Retinal pigment epithelial cell (primary cell): ENCODE results near the gene EXOC2.

ENCODE experiments used
- DNase-seq: peaks from one replicate; pipeline ENCODE4 v3.0.0-alpha.2; 2010; ENCODE audit warnings: low read depth
- H3K4me3 ChIP-seq: 2 replicates; pipeline ENCODE4 v1.5.1; 2011; ENCODE audit warnings: mild to moderate bottlenecking, low read length, control low read depth, moderate library complexity
- TF ChIP-seq, protein P1 (sequence below): conservative IDR thresholded peaks from 2 replicates; pipeline ENCODE4 v1.5.1; 2011; ENCODE audit warnings: low read depth, low read length, control low read depth, inconsistent platforms

Gene EXOC2

DNA sequence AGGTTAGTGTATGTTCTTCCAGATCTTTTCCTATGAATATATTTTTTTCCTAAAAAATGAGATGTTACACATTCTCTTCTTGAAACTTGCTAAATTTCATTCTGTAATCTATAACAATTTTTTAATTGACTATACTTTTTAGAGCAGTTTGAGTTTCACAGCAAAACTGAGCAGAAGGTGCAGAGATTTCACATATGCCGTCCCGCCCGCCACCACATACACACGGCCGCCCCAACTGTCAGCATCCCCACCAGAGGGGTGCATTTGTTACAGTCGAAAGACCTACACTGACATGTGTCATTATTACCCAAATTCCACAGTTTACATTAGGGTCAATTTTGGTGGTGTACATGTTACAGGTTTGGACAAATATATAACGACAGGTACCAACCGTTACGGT is 184.9 kb downstream of the EXOC2 start:
- DNase-seq = no peak
- H3K4me3 ChIP-seq = no peak overlapping the region
- TF ChIP-seq, protein P1, sequence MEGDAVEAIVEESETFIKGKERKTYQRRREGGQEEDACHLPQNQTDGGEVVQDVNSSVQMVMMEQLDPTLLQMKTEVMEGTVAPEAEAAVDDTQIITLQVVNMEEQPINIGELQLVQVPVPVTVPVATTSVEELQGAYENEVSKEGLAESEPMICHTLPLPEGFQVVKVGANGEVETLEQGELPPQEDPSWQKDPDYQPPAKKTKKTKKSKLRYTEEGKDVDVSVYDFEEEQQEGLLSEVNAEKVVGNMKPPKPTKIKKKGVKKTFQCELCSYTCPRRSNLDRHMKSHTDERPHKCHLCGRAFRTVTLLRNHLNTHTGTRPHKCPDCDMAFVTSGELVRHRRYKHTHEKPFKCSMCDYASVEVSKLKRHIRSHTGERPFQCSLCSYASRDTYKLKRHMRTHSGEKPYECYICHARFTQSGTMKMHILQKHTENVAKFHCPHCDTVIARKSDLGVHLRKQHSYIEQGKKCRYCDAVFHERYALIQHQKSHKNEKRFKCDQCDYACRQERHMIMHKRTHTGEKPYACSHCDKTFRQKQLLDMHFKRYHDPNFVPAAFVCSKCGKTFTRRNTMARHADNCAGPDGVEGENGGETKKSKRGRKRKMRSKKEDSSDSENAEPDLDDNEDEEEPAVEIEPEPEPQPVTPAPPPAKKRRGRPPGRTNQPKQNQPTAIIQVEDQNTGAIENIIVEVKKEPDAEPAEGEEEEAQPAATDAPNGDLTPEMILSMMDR = no peak

DNA sequence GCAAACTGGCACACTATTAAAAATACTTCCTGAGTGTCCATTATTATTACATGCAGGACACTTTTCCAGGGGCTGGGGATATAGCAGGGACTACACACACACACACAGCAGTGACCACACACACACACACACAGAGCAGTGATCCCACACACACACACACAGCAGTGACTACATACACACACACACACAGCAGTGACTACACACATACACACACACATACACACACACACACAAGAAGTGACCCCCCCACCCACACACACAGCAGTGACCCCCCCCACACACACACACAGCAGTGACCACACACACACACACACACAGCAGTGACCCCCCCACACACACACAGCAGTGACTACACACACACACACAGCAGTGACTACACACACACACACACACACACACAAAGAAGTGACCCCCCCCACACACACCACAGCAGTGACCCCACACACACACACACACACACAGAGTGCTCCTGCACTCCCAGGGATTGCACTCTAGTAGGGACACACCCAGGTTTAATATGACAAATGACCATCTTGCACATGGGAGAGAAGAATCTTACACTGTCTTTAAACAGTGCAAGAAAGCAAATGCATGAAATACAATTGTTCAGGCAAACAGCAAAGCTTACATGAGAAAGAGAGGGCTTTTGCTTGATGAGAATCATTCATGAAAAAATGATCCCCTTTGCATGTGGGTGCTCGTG is 185.9 kb downstream of the EXOC2 start:
- TF ChIP-seq, protein P1 = no peak
- no peak for DNase-seq
- no peak overlapping the region for H3K4me3 ChIP-seq

DNA sequence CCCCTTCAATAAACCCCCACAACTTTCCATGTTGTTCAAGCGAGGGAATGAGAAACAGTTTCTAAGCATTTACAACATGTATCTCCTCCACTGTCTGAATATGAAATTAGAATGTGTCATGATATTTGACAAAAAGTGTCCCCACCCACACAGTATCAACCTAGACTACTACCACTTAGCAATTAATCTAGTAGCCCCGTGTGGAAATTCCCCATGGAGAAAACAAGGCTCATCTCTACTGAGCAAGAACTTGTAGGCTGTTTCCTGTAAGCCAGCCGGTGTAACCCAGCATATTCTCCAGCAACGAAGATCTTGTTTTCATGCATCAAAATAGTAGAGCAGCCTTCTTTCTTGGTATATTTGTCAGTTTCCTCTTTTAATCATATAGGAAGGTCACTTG is 186.4 kb downstream of the EXOC2 start:
- TF ChIP-seq, protein P1 = no peak
- H3K4me3 ChIP-seq = no peak overlapping the region
- no peak for DNase-seq

DNA sequence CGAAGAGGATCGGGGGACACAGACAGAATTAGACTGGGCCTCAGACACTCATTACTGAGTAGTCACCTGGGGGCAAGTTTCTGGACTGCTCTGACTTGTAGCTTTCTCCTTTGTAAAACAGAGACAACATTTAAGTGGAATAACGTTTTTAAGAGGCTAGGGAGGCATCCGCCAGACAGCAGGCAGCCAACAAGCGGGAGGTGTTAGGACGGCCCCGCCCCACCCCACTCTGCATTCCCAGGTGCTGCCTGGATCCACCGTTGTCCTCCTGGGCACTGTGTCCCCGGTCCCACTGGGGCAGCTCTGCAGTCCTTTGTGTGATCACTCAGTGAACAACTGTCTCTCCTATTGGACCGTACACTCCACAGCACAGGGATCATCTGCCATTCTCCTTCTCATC is 187.6 kb downstream of the EXOC2 start:
- TF ChIP-seq, protein P1 = no peak
- H3K4me3 ChIP-seq = no peak overlapping the region
- no peak for DNase-seq

DNA sequence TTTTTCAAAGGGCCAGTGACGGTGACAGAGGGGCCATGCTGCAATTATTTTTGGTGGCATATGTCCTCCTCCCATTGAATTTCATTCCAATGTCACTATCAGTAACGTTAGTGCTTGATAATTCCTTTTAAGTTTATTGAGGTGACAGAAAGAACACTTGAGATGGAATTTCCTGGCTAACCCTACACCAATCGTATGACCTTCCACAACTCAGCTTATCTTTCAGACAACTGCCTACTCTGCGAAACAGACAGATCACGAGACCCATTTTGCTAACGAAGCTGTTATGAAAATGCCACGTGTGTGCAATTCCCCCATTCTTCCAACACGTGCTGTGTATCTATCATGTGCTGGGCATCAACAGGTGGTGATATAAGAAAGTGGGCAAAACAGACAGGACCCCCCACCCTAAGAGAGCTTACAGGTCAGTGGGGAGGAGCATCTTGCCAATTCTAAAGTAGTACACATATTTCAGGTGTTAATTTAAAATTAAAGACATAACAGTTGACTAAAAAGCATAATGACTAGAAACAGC is 188.4 kb downstream of the EXOC2 start:
- no peak overlapping the region for H3K4me3 ChIP-seq
- TF ChIP-seq, protein P1 = no peak
- DNase-seq = no peak

DNA sequence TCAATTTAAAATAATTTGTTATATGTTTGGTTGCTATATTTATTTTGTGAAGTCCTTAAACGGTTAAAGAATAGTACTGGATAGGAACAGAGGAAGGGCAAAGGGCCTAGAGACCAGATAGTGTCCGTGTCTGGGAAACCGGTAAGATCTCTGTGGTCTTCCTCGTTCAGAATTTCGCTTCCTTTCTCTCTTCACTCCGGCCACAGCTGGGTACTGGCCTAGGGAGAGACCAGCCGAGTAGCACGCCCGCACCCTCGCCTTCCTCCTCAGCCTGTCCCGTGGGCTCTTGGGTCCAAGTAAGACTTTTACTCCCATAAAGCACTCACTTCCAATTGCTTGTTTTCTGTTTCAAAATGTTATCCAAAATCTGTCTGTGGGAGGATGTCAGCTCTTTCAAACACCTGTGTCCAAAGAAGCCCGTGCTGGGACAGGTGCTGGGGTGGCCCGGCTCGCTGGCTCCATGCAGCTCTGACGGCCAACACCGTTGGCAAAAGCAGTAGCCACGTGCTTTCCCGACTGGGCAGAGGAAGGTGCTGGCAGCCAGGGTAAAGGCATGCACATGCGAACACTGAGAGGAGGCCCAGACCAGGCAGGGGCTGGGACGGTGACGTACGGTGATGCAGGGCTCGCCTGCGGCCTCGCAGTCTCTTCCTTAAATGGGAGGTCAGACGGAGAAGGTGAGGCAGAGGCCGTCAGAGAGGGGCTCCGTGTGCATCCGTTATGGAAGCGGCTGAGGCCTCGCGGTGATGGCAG is 189.2 kb downstream of the EXOC2 start:
- DNase-seq = no peak
- no peak overlapping the region for H3K4me3 ChIP-seq
- TF ChIP-seq, protein P1 = no peak
